Adipocyte (in vitro differentiated cells): Measurements from ENCODE around the gene NADSYN1.

Experiments
- DNase-seq: peaks from one replicate; pipeline ENCODE4 v3.0.0-alpha.2; 2015; ENCODE audit warnings: low read depth
- H3K27me3 ChIP-seq: replicated peaks from 2 replicates; pipeline ENCODE4 v1.7.0; 2013; ENCODE audit warnings: mild to moderate bottlenecking, low read length, moderate library complexity; ENCODE audit not compliant: control insufficient read depth, insufficient read depth
- H3K36me3 ChIP-seq: 2 replicates; pipeline ENCODE4 v1.7.0; 2013; ENCODE audit warnings: low read length, mild to moderate bottlenecking, moderate library complexity; ENCODE audit not compliant: control insufficient read depth, insufficient read depth, severe bottlenecking
- H3K4me1 ChIP-seq: 2 replicates; pipeline ENCODE4 v1.7.0; 2013; ENCODE audit warnings: mild to moderate bottlenecking, low read length, moderate library complexity; ENCODE audit not compliant: control insufficient read depth, insufficient read depth
- H3K4me3 ChIP-seq: 2 replicates; pipeline ENCODE4 v1.7.0; 2013; ENCODE audit warnings: mild to moderate bottlenecking, low read length, moderate library complexity
- H3K9ac ChIP-seq: 2 replicates; pipeline ENCODE4 v1.7.0; 2013; ENCODE audit warnings: mild to moderate bottlenecking, low read length, moderate library complexity
- H3K9me3 ChIP-seq: 2 replicates; pipeline ENCODE4 v1.7.0; 2013; ENCODE audit warnings: mild to moderate bottlenecking, low read length, moderate library complexity; ENCODE audit not compliant: control insufficient read depth

NADSYN1 gene

GRCh38 chr11:71486320-71486719 lies 33.3 kb downstream of the NADSYN1 start:
- no peaks in the 10 kb centered on the region for H3K9me3 ChIP-seq
- DNase-seq = no peak
- no peaks in the 10 kb centered on the region for H3K4me1 ChIP-seq
- no peaks in the 10 kb centered on the region for H3K27me3 ChIP-seq
- peaks cover 76% of the 10 kb centered on the region for H3K36me3 ChIP-seq
- no peak overlapping the region for H3K4me3 ChIP-seq
- H3K9ac ChIP-seq = no peak overlapping the region

- H3K36me3 ChIP-seq = peaks cover 74% of the 10 kb centered on the region
- no peaks in the 10 kb centered on the region for H3K4me1 ChIP-seq
- H3K9ac ChIP-seq = no peak overlapping the region
- H3K9me3 ChIP-seq = no peaks in the 10 kb centered on the region
- no peak for DNase-seq
- H3K27me3 ChIP-seq = no peaks in the 10 kb centered on the region
- no peak overlapping the region for H3K4me3 ChIP-seq
Measured at GRCh38 chr11:71488681-71489270, 35.8 kb downstream of the NADSYN1 start.

- no peaks in the 10 kb centered on the region for H3K4me1 ChIP-seq
- H3K9me3 ChIP-seq = no peaks in the 10 kb centered on the region
- H3K36me3 ChIP-seq = peaks cover 71% of the 10 kb centered on the region
- no peak overlapping the region for H3K9ac ChIP-seq
- H3K4me3 ChIP-seq = no peak overlapping the region
- H3K27me3 ChIP-seq = no peaks in the 10 kb centered on the region
- DNase-seq = no peak
Measured at GRCh38 chr11:71489311-71490043, 36.5 kb downstream of the NADSYN1 start.

- Histone ChIP-seq H3K4me1 (no peaks in the 10 kb centered on the region), H3K36me3 (peaks cover 70% of the 10 kb centered on the region), H3K4me3 (no peak overlapping the region), H3K9ac (no peak overlapping the region), H3K27me3 (no peaks in the 10 kb centered on the region), H3K9me3 (no peaks in the 10 kb centered on the region)
- no peak for DNase-seq
Measured at GRCh38 chr11:71490044-71490730, 37.2 kb downstream of the NADSYN1 start.

GRCh38 chr11:71490731-71491390 lies 37.9 kb downstream of the NADSYN1 start:
- no peak overlapping the region for H3K4me3 ChIP-seq
- H3K27me3 ChIP-seq = no peaks in the 10 kb centered on the region
- peaks cover 70% of the 10 kb centered on the region for H3K36me3 ChIP-seq
- H3K9me3 ChIP-seq = no peaks in the 10 kb centered on the region
- DNase-seq = no peak
- no peak overlapping the region for H3K9ac ChIP-seq
- no peaks in the 10 kb centered on the region for H3K4me1 ChIP-seq

- H3K36me3 ChIP-seq = peaks cover 70% of the 10 kb centered on the region
- H3K27me3 ChIP-seq = no peaks in the 10 kb centered on the region
- no peak for DNase-seq
- no peak overlapping the region for H3K4me3 ChIP-seq
- H3K9me3 ChIP-seq = no peaks in the 10 kb centered on the region
- H3K4me1 ChIP-seq = no peaks in the 10 kb centered on the region
- H3K9ac ChIP-seq = no peak overlapping the region
Measured at GRCh38 chr11:71491531-71491930, 38.5 kb downstream of the NADSYN1 start.

- Histone ChIP-seq H3K4me1 (no peaks in the 10 kb centered on the region), H3K27me3 (no peaks in the 10 kb centered on the region), H3K9ac (no peak overlapping the region), H3K36me3 (peaks cover 70% of the 10 kb centered on the region), H3K4me3 (no peak overlapping the region), H3K9me3 (no peaks in the 10 kb centered on the region)
- no peak for DNase-seq
Measured at GRCh38 chr11:71491940-71492339, 38.9 kb downstream of the NADSYN1 start.

GRCh38 chr11:71495286-71496230 lies 42.6 kb downstream of the NADSYN1 start:
- Histone ChIP-seq H3K27me3 (no peaks in the 10 kb centered on the region), H3K4me3 (no peak overlapping the region), H3K9ac (no peak overlapping the region), H3K9me3 (no peaks in the 10 kb centered on the region), H3K36me3 (peaks cover 87% of the 10 kb centered on the region), H3K4me1 (peaks cover 6% of the 10 kb centered on the region)
- no peak for DNase-seq

GRCh38 chr11:71496421-71496820 lies 43.4 kb downstream of the NADSYN1 start:
- Histone ChIP-seq H3K4me1 (peaks cover 7% of the 10 kb centered on the region), H3K9ac (no peak overlapping the region), H3K27me3 (no peaks in the 10 kb centered on the region), H3K9me3 (no peaks in the 10 kb centered on the region), H3K4me3 (no peak overlapping the region), H3K36me3 (peaks cover 87% of the 10 kb centered on the region)
- DNase-seq = no peak

GRCh38 chr11:71498091-71498490 lies 45.1 kb downstream of the NADSYN1 start:
- peaks cover 7% of the 10 kb centered on the region for H3K4me1 ChIP-seq
- H3K9me3 ChIP-seq = no peaks in the 10 kb centered on the region
- H3K27me3 ChIP-seq = no peaks in the 10 kb centered on the region
- DNase-seq = no peak
- H3K36me3 ChIP-seq = peaks cover 77% of the 10 kb centered on the region
- H3K9ac ChIP-seq = no peak overlapping the region
- H3K4me3 ChIP-seq = no peak overlapping the region
